Measurements from ENCODE around the gene EDEM2.
"Not testable (repeated sequence)": the region's sequence is repeated elsewhere in the genome, so short reads cannot be mapped to it uniquely, and the experiment has no call there.

Gene EDEM2

DNA sequence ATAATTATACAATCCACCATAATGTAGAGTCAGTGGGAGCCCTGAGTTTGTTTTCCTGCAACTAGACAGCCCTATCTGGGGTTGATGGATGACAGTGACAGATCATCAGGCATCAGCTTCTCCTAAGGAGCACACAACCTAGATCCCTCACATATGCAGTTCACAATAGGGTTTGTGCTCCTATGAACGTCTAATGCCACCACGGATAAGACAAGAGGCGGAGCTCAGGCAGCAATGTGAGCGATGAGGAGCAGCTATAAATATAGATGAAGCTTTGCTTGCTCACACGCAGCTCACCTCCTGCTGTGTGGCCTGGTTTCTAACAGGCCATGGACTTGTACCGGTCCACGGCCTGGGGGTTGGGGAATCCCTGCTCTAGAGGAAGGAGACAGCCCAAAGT lies 25.9 kb downstream of the EDEM2 start:
- no peaks in the 10 kb centered on the region for H3K9me3 ChIP-seq (ENCODE audit: control insufficient read depth, low read length)
- peaks cover 32% of the 10 kb centered on the region for H3K4me1 ChIP-seq (ENCODE audit: control insufficient read depth, insufficient read depth, low read length)
- no peak for DNase-seq (ENCODE audit: low read depth)
- no peak overlapping the region for H3K9ac ChIP-seq (ENCODE audit: low read length)
- peaks cover 57% of the 10 kb centered on the region for H3K36me3 ChIP-seq (ENCODE audit: control insufficient read depth, insufficient read depth, low read length, severe bottlenecking)
- no peak overlapping the region for H3K4me3 ChIP-seq (ENCODE audit: low read length)
- no peaks in the 10 kb centered on the region for H3K27me3 ChIP-seq (replicated peaks; ENCODE audit: control insufficient read depth, insufficient read depth, low read length)

DNA sequence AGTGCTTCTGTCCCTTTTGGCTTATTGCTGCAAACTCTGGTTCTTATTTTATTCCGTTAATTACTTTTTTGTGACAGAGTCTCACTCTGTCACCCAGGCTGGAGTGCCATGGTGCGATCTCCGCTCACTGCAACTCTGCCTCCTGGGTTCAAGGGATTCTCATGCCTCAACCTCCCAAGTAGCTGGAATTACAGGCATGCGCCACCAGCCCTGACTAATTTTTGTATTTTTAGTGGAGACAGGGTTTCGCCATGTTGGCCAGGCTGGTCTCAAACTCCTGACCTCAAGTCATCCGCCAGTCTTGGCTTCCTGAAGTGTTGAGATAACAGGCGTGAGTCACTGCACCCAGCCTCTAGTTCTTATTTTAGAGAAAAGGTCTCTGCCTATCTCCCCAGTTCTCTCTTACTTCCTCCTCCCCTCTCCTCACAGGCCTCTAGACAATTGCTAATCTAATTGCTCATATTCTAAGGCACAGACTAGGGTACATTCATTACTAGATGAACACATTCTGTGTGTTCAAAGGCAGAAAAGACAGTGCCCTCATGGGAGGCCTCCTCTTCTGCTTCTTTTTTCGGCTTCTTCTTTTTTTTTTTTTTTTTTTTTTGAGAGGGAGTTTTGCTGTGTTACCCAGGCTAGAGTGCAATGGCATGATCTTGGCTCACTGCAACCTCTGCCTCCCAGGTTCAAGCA lies 27.0 kb downstream of the EDEM2 start:
- Histone ChIP-seq H3K27me3 (replicated peaks; ENCODE audit: control insufficient read depth, insufficient read depth, low read length) (no peaks in the 10 kb centered on the region), H3K4me1 (ENCODE audit: control insufficient read depth, insufficient read depth, low read length) (peaks cover 39% of the 10 kb centered on the region), H3K9me3 (ENCODE audit: control insufficient read depth, low read length) (no peaks in the 10 kb centered on the region), H3K9ac (ENCODE audit: low read length) (peak overlapping the region; percentile 2), H3K4me3 (ENCODE audit: low read length) (no peak overlapping the region), H3K36me3 (ENCODE audit: control insufficient read depth, insufficient read depth, low read length, severe bottlenecking) (peaks cover 60% of the 10 kb centered on the region)
- DNase-seq (ENCODE audit: low read depth): peak; percentile 20

DNA sequence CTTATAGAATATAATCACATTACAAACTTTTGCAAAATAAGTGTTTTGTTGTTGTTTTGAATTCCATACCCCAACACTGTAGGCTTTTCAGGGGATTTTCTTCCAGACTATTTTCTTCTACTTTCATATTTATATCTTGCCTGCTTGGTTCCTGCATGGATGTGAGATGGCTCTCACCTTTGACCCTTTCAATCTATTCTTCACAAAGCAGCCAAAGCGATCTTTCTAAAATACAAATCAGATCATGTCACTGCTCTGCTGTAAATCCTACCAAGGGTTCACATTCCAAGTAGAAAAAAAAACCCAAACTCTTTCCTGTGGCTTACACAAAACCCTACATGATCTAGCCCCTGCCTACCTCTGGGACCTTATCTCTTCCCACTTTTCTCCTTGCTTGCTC lies 29.5 kb downstream of the EDEM2 start:
- Histone ChIP-seq H3K27me3 (replicated peaks; ENCODE audit: control insufficient read depth, insufficient read depth, low read length) (no peaks in the 10 kb centered on the region), H3K9ac (ENCODE audit: low read length) (peak overlapping the region; percentile 47), H3K4me1 (ENCODE audit: control insufficient read depth, insufficient read depth, low read length) (peaks cover 39% of the 10 kb centered on the region), H3K4me3 (ENCODE audit: low read length) (no peak overlapping the region), H3K9me3 (ENCODE audit: control insufficient read depth, low read length) (no peaks in the 10 kb centered on the region), H3K36me3 (ENCODE audit: control insufficient read depth, insufficient read depth, low read length, severe bottlenecking) (peaks cover 41% of the 10 kb centered on the region)
- DNase-seq (ENCODE audit: low read depth): no peak

DNA sequence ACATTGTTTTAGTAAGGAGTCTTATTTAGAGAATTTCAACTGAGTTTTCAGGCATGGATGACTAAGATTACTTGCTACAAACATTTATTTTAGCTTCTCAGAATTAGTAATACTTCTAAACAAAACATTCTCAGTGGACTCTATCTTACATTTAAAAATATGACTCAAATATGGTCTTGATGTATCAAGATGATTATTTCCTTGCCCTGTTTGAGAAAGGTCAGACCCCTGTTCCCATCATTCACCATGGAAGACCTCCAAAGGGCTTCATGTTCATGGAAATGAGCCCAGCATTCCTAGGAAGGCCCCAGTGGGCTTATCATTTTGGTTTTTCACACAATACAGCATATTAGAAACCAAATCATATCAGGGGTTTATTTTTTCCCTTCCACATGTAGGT lies 29.9 kb downstream of the EDEM2 start:
- Histone ChIP-seq H3K4me3 (ENCODE audit: low read length) (no peak overlapping the region), H3K36me3 (ENCODE audit: control insufficient read depth, insufficient read depth, low read length, severe bottlenecking) (peaks cover 39% of the 10 kb centered on the region), H3K9ac (ENCODE audit: low read length) (peak overlapping the region; percentile 47), H3K27me3 (replicated peaks; ENCODE audit: control insufficient read depth, insufficient read depth, low read length) (no peaks in the 10 kb centered on the region), H3K4me1 (ENCODE audit: control insufficient read depth, insufficient read depth, low read length) (peaks cover 39% of the 10 kb centered on the region), H3K9me3 (ENCODE audit: control insufficient read depth, low read length) (no peaks in the 10 kb centered on the region)
- peak; percentile 36 for DNase-seq (ENCODE audit: low read depth)

DNA sequence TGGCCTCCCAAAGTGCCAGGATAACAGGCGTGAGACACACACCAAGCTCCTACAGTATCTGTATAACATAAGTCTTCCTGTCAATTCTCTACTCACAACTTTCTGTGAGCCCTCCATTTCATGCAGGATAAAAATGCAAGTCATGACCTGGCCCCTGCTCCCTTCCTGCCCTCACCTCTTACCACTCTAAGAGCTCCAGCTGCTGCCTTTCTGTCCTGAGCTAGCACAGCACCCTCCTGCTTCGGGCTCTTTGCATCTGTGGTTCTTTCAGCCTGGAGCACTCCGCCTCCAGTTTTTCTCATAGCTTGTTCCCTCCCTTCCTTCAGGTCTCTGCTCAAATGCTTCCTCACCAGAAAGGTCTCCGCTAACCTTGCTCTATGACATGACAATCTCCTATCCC lies 30.9 kb downstream of the EDEM2 start:
- Histone ChIP-seq H3K4me1 (ENCODE audit: control insufficient read depth, insufficient read depth, low read length) (peaks cover 46% of the 10 kb centered on the region), H3K27me3 (replicated peaks; ENCODE audit: control insufficient read depth, insufficient read depth, low read length) (no peaks in the 10 kb centered on the region), H3K36me3 (ENCODE audit: control insufficient read depth, insufficient read depth, low read length, severe bottlenecking) (peaks cover 29% of the 10 kb centered on the region), H3K4me3 (ENCODE audit: low read length) (no peak overlapping the region), H3K9ac (ENCODE audit: low read length) (peak overlapping the region; percentile 59), H3K9me3 (ENCODE audit: control insufficient read depth, low read length) (no peaks in the 10 kb centered on the region)
- no peak for DNase-seq (ENCODE audit: low read depth)

DNA sequence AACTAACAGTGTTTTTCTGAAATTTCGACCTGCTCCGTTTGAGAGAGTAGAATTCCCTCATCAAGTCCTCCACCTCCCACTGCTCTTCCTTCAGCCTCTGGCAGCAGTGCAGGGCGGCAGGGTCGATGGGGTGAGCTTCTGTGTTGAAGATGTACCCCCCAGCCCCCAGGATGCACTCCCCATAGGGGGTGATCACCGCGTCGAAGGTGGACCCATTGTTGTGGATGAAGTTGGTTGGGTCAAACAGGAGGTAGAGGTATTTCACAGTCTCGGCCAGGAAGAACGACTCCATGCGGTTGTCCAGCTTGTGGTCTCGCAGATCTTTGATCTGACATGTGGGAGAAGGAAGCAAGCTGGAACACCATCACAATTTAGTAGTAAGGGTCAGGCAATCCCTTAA lies 31.5 kb downstream of the EDEM2 start:
- Histone ChIP-seq H3K9ac (ENCODE audit: low read length) (no peak overlapping the region), H3K4me3 (ENCODE audit: low read length) (no peak overlapping the region), H3K36me3 (ENCODE audit: control insufficient read depth, insufficient read depth, low read length, severe bottlenecking) (peaks cover 28% of the 10 kb centered on the region), H3K4me1 (ENCODE audit: control insufficient read depth, insufficient read depth, low read length) (peaks cover 50% of the 10 kb centered on the region), H3K9me3 (ENCODE audit: control insufficient read depth, low read length) (no peaks in the 10 kb centered on the region), H3K27me3 (replicated peaks; ENCODE audit: control insufficient read depth, insufficient read depth, low read length) (no peaks in the 10 kb centered on the region)
- DNase-seq (ENCODE audit: low read depth): no peak

DNA sequence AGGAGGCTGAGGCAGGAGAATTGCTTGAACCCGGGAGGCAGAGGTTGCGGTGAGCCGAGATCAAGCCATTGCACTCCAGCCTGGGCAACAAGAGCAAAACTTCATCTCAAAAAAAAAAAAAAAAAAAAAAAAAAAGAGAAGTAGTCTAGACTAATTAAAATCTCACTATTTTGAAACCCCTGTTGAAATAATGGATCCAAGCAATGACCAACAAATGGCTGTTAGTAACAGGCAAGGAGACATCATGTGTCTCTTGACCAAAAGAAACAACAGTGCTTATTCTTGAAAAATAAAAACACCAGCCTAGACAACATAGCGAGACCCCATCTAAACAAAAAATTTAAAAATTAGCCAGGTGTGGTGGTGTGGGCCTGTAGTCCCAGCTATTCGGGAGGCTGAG lies 34.9 kb downstream of the EDEM2 start:
- H3K27me3 ChIP-seq (replicated peaks; ENCODE audit: control insufficient read depth, insufficient read depth, low read length); H3K9ac ChIP-seq (ENCODE audit: low read length); H3K9me3 ChIP-seq (ENCODE audit: control insufficient read depth, low read length); H3K4me3 ChIP-seq (ENCODE audit: low read length); DNase-seq (ENCODE audit: low read depth): not testable (repeated sequence)
- peaks cover 29% of the 10 kb centered on the region for H3K4me1 ChIP-seq (ENCODE audit: control insufficient read depth, insufficient read depth, low read length)
- H3K36me3 ChIP-seq (ENCODE audit: control insufficient read depth, insufficient read depth, low read length, severe bottlenecking): peaks cover 18% of the 10 kb centered on the region

DNA sequence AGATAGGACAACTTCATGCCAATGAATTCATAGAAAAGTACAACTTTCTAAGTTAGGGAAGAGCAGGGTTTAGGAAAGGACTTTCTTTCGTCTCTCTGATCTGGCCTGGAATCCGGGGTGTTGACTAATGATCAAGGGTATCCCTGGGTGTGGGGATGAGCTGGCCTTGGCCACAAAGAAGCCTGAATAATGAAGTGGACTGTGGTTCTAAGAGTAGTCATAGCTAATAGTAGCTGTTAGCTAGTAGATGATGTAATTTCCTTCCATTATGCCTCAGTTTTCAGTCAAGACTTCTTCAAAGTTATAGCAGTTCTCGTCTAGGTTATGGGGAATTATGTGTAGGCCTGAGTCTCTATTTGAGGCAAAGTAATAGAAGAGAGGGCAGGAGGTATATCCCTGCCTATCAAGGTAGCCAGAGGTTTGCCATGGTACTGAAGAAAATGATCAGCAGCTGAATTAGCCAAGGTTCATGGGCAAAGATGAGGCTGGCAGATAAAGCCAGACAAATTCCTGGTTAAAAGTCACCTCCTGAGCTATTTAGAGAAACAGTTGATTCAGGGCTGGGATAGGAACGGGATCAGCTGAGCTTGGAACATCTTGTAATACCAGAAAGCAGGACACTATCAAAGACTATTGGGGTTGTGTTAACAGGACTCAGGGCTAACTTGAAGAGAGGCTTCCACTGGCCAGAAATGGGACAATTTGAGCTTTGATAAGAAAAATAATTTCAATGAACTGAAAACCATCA lies 35.8 kb downstream of the EDEM2 start:
- peak overlapping the region; percentile 11 for H3K4me3 ChIP-seq (ENCODE audit: low read length)
- peak; percentile 22 for DNase-seq (ENCODE audit: low read depth)
- H3K4me1 ChIP-seq (ENCODE audit: control insufficient read depth, insufficient read depth, low read length): peaks cover 22% of the 10 kb centered on the region
- H3K27me3 ChIP-seq (replicated peaks; ENCODE audit: control insufficient read depth, insufficient read depth, low read length): no peaks in the 10 kb centered on the region
- peaks cover 17% of the 10 kb centered on the region for H3K36me3 ChIP-seq (ENCODE audit: control insufficient read depth, insufficient read depth, low read length, severe bottlenecking)
- H3K9ac ChIP-seq (ENCODE audit: low read length): peak overlapping the region; percentile 20
- no peaks in the 10 kb centered on the region for H3K9me3 ChIP-seq (ENCODE audit: control insufficient read depth, low read length)

DNA sequence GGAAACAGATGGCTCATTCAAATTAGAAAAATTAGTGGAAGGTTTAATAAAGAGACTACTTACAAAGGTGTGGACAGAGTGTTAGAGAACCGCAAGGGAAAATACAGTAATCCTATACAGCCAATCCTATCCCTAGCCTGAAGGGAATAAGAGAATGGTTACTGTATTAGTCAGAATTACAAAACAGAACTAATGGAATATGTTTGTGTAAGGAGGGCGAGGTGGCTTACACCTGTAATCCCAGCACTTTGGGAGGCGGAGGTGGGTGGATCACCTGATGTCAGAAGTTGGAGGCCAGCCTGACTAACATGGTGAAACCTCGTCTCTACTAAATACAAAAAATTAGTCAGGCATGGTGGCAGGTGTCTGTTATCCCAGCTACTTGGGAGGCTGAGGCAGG lies 38.2 kb downstream of the EDEM2 start:
- no peak for DNase-seq (ENCODE audit: low read depth)
- H3K27me3 ChIP-seq (replicated peaks; ENCODE audit: control insufficient read depth, insufficient read depth, low read length): no peaks in the 10 kb centered on the region
- no peaks in the 10 kb centered on the region for H3K9me3 ChIP-seq (ENCODE audit: control insufficient read depth, low read length)
- H3K9ac ChIP-seq (ENCODE audit: low read length): no peak overlapping the region
- peaks cover 26% of the 10 kb centered on the region for H3K4me1 ChIP-seq (ENCODE audit: control insufficient read depth, insufficient read depth, low read length)
- no peak overlapping the region for H3K4me3 ChIP-seq (ENCODE audit: low read length)
- H3K36me3 ChIP-seq (ENCODE audit: control insufficient read depth, insufficient read depth, low read length, severe bottlenecking): peaks cover 3% of the 10 kb centered on the region

DNA sequence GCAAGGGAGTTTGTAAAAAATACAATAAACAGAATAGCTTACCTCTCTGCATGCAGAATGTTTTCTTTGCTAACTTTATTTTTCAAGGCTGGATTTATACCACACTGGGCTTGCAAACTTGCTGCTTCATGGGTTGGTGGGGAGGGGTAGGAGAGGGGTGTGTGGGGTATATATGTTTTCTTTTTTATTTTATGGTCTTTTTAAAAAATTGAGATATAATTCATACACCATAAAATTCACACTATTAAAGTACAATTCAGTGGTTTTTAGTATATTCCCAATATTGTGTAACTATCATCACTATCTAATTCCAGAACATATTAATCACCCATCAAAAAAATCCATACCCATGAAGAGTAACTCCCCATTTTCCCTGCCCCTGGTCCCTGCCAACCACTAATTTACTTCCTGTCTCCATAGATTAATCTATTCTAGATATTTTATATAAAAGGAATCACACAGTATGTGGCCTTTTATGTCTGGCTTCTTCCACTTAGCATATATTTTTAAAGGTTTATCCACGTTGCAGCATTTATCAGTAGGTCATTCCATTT lies 40.2 kb downstream of the EDEM2 start:
- no peak overlapping the region for H3K9ac ChIP-seq (ENCODE audit: low read length)
- H3K4me3 ChIP-seq (ENCODE audit: low read length): no peak overlapping the region
- no peak for DNase-seq (ENCODE audit: low read depth)
- H3K36me3 ChIP-seq (ENCODE audit: control insufficient read depth, insufficient read depth, low read length, severe bottlenecking): no peaks in the 10 kb centered on the region
- H3K9me3 ChIP-seq (ENCODE audit: control insufficient read depth, low read length): no peaks in the 10 kb centered on the region
- H3K27me3 ChIP-seq (replicated peaks; ENCODE audit: control insufficient read depth, insufficient read depth, low read length): no peaks in the 10 kb centered on the region
- peaks cover 32% of the 10 kb centered on the region for H3K4me1 ChIP-seq (ENCODE audit: control insufficient read depth, insufficient read depth, low read length)

DNA sequence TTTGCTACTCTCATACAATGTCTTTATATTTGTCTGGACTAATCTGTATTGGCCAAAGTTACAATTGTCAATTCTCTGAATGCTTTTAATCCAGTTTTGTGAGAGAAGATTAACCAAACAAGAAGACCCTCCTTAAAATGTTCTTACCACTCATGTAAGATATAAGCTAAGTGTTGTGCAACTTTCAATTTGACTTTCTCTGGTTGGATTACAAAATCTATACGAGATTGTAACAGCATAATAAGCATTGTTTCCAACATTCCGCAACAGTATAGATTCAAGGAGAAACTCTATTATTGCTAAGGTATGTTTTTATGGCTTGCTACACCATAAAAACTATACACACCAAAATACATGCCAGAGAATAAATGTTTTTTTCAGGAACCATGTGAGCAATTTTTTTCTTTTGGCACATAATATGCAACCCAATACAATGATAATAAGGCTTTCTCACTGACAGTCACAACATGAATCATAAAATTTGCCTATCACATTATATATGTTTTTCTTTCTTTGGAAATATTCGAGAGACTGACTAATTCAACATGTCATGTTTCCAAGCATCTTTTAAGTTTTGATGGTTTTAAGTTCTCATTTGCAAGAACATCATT lies 42.3 kb downstream of the EDEM2 start:
- H3K9ac ChIP-seq (ENCODE audit: low read length): no peak overlapping the region
- no peaks in the 10 kb centered on the region for H3K36me3 ChIP-seq (ENCODE audit: control insufficient read depth, insufficient read depth, low read length, severe bottlenecking)
- H3K4me1 ChIP-seq (ENCODE audit: control insufficient read depth, insufficient read depth, low read length): peaks cover 22% of the 10 kb centered on the region
- no peaks in the 10 kb centered on the region for H3K9me3 ChIP-seq (ENCODE audit: control insufficient read depth, low read length)
- no peak overlapping the region for H3K4me3 ChIP-seq (ENCODE audit: low read length)
- no peaks in the 10 kb centered on the region for H3K27me3 ChIP-seq (replicated peaks; ENCODE audit: control insufficient read depth, insufficient read depth, low read length)
- DNase-seq (ENCODE audit: low read depth): no peak
